Activated CD4-positive, alpha-beta T cell treated with anti-CD3 and anti-CD28 coated beads, Interleukin-2, Interleukin-6, amounts not matched to agents 100 ng/mL and 50 ng/mL, durations not matched to agents 16 hours and 8 hours (primary cell): ENCODE results near the gene SH3GL1.
A peak's percentile ranks its signal among the peaks of the same experiment; 100 is the strongest.

Source experiments
- DNase-seq: peaks from one replicate; pipeline ENCODE4 v3.0.0-alpha.2; 2020

The SH3GL1 gene

DNA sequence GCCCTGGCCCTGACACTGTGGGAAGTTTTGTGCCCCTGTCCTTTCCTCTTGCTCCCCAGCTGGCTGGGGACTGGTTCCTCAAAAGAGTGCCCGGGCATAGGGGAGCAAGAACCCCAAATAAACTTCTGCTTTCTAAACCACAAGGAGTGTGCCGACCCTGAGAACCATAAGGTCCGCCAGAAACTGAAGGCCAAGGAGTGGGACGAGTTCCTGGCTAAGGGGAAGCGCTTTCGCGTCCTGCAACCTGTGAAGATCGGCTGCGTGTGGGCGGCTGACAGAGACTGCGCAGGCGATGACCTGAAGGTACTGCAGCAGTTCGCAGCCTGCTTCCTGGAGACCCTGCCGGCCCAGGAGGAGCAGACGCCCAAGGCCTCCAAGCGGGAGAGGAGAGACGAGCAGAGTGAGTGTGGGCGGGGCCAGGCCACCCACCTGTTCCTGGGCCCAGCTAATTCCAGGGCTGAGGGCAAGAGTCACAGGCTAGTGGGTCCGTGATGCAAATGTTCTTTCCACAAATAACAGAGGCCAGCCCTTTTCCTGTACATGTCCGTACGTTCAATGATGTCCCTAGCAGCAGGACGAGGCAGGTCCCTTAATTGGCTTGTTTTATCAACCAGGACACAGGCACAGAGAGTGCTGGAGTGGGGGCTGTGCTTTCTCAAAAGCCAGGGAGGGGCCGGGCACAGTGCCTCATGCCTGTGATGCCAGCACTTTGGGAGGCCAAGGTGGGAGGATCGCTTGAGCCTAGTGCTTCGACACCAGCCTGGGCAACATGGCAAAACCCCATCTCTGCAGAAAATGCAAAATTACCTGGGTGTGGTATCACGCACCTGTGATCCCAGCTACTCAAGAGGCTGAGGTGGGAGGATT, 31.7 kb upstream of the SH3GL1 start:
- DNase-seq: no peak

GRCh38 chr19:4431296-4431695, 30.9 kb upstream of the SH3GL1 start:
- DNase-seq: no peak

DNA sequence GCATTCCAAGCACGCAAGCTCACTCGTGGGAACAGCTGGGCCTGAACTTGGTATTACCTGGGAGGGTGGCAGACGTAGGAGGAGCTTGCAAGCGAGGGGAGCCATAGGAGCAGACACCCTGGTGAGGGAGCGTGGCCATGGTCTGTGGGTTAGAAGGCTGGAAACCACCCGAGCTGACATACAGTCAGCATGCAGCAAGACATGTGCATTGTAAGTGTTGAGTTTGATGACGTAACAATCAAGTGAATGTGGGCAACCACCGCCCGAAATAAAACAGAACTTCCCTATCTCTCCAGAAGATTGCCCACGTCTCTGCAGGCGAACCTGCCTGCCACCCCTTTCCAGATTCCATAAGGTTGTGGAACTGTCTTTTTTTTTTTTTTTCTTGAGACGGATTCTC, 30.4 kb upstream of the SH3GL1 start:
- DNase-seq: no peak

- DNase-seq: no peak
Observed at GRCh38 chr19:4429771-4430171, 29.4 kb upstream of the SH3GL1 start.

GRCh38 chr19:4429256-4429655, 28.9 kb upstream of the SH3GL1 start:
- no peak for DNase-seq

GRCh38 chr19:4428326-4428975, 28.1 kb upstream of the SH3GL1 start:
- DNase-seq: no peak

- no peak for DNase-seq
Observed at GRCh38 chr19:4425537-4425936, 25.2 kb upstream of the SH3GL1 start.

DNA sequence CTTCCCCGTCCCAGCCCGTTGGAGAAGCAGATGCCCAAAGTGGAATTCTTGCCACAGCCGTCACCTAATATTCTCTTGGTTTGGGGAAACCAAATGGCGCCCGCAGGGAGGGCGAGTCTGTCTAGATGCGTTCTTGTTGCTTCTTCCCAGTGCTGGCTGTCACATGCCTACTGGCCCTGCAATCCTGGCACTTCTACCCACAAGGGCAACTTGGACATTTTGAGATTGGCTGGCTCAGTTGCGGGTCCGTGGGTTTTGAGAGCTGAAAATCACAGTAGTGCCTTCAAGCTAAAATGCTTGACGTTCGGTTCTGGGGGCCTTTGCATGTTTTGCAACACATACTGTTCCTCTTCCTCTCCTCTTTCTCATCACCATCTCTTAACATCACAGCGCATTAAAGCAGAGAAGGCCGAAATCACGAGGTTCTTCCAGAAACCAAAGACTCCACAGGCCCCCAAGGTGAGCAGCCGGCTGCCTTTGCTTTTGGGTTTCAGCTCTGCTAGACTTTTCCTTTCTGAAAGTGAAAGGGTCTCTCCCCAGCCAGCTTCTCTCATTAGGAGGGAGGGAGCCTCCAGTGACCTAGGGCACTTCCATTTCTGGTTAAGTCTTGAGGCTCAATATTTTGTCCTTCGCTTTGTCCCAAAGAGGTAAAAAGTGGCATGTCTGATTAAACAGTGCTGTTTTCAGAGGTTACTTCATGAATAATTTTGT, 23.2 kb upstream of the SH3GL1 start:
- DNase-seq: no peak

- no peak for DNase-seq
Observed at GRCh38 chr19:4416268-4416667, 15.9 kb upstream of the SH3GL1 start.

DNA sequence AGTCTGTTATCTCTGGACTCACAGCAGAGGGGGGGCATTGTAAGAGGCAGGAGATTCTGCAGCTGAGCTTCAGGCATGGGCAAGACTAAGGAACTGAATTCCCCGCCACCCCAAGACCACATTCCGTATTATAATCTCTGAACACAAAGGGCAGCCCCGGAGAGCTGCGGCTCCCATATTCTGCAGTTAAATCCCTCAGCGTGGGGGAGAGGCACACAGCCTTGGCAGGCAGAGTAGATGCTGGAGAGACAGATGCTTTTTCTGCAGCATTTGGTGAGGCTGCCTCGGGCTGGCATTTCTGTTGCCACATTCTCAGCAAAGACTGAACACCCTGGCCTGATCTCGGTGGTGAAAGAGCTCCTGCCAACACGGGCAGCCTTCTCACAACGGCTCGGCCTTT, 15.0 kb upstream of the SH3GL1 start:
- DNase-seq: no peak

GRCh38 chr19:4414800-4415321, 14.5 kb upstream of the SH3GL1 start:
- DNase-seq: no peak

DNA sequence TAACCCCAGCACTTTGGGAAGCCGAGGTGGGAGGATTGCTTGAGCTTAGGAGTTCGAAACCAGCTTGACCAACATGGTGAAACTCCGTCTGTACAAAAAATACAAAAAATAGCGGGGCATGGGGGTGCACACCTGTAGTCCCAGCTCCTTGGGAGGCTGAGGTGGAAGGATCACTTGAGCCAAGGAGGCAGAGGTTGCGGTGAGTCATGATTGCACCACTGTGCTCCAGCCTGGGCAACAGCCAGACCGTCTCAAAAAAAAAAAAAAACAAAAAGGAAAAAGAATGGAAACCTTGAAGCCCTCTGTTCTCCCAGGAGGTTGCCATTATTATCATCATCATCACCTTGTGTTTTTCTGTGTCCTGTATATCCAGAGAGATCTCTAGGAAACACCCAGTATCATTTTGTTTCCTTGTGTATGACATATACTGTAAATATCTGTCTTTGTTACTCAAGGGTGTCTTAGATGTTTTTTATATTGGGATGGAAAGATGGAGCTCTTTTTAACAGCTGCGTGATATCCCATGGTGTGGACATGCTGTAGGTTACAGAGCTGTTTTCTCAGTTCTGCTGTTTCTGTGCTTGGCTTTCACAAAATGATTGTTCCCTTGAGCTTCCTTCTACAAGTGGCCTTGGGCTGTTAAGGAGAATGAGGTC, 13.9 kb upstream of the SH3GL1 start:
- no peak for DNase-seq

DNA sequence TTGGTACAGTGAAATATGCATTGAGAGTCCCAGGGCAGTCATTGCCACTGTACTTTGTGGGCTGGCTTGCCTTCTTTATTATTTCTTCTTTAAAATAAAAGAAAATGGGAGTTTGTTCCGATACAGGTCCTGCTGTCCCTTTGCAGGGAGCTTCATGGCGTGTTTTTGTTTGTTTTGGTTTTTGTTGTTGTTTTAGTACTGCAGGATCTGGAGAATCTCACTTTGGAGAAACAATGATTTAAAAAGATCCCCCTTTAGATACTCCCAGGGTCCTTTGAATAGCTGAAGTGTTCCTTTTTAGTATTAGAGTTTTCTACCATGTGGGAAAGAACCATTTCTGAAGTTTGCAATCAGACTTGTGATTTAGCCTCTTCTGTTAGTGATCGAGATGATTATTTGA, 13.2 kb upstream of the SH3GL1 start:
- no peak for DNase-seq

DNA sequence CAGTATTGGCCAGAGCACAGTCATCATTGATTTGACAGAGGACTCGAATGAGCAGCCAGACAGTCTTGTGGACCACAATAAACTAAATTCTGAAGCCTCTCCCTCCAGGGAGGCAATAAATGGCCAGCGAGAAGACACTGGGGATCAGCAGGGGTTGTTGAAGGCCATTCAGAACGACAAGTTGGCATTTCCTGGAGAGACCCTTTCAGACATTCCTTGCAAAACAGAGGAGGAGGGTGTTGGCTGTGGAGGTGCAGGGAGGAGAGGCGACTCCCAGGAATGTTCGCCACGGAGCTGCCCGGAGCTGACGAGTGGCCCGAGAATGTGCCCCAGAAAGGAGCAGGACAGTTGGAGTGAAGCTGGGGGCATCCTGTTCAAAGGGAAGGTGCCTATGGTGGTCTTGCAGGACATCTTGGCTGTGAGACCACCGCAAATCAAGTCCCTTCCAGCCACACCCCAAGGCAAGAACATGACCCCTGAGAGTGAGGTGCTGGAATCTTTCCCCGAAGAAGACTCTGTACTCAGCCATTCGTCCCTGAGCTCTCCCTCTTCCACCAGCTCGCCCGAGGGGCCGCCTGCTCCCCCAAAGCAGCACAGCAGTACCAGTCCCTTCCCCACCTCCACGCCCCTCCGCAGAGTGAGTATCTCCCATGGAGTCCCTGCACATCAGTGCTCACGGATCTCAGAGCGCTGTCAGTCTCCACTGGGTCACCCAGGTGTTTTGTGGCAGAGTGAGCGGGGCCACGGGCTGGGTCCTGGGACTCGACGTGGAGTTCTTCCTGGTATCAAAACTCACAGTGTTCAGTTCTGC, 9.0 kb upstream of the SH3GL1 start:
- DNase-seq: no peak

DNA sequence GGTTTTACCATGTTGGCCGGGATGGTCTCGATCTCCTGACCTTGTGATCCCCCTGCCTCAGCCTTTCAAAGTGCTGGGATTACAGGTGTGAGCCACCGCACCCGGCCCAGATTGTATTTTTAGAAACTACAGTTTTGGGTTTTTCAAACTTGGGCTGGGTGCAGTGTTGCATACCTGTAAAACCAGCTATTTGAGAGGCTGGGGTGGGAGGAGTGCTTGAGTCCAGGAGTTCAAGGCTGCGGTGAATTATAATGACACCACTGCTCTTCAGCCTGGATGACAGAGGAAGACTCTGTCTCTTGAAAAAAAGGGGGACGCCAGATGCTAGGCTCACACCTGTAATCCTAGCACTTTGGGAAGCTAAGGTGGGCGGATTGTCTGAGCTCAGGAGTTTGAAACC, 6.3 kb upstream of the SH3GL1 start:
- DNase-seq: no peak

- DNase-seq: no peak
Observed at GRCh38 chr19:4405977-4406376, 5.6 kb upstream of the SH3GL1 start.

DNA sequence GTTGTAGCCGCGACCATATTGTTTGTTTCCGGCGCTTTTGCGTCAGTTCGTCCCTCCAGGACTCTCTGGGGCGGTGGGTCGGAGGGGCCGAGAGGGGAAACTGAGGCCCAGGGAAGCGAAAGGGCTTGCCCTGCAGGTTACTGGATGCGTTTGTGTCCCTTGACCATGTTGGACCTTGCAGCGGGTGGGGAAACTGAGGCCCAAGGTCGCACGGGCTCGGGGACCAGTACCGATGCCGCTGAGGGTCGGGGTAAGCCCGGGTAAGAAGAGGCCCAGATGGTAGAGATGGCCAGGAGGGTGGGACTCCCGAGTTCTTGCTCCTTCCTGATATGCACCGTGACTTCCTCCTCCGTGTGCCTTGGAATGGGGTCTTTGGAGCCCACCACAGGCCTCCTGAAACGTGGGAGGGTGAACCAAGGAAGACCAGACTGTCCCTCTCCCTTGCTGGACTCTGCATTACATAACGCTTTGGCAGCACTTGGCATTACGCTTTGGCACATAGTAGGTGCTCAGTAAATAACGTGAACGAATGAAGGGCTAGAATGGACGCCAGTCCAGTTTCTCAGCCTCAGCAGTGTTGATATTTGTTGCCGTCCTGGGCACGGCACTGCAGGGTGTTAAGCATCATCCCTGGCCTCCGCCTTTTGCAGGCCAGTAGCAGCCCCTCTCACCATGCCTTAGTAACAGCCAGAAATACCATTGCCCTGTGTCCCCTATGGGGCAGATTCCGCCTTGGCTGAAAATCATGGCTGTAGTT, 2.8 kb upstream of the SH3GL1 start:
- peak; percentile 23 for DNase-seq

- DNase-seq: peak; percentile 100
Observed at GRCh38 chr19:4402171-4403004, 2.0 kb upstream of the SH3GL1 start, which contains the start of gene CHAF1A. Gene CHAF1A, plus strand, starts transcription at chr19:4402640. Its CDS starts 123 bp downstream, at chr19:4402763.

- DNase-seq: no peak
Observed at GRCh38 chr19:4401769-4402170, 1.4 kb upstream of the SH3GL1 start.

DNA sequence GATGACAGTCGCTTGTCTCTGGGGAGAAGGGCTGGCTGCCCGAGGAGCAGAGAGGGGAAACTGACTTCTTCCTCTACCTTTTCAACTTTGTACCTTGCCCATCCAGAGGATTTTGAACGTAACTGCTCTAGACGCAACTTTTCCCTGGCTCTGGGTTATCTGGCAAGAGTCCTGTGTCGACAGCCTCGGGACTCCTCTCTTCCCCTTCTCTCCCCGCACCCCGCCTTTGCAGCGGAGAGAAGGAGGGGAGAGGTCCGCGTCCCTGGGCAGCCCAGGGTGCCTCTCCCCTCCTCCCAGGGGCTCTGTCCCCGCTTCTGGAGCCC, 574 bp downstream of the SH3GL1 start:
- no peak for DNase-seq
